GM23338 (cell line): ENCODE data around the gene CEBPB. TPM values are rescaled to one million over a fixed set of nuclear protein-coding genes. Genes with fewer than 3 reads are reported as not detected.

Experiments used
- ATAC-seq: fragments of 200-7000 bp; cut with Tn5 transposase; 3 replicates; pipeline ENCODE4 v1.9.1; 2020
- DNase-seq: peaks from one replicate; pipeline ENCODE4 v3.0.0-alpha.2; 2015; ENCODE audit warnings: low spot score
- H2AFZ ChIP-seq: fragments of 200-600 bp; sonication (generic); 2 replicates; pipeline ENCODE4 v1.8.0; 2016; ENCODE audit warnings: antibody characterized with exemption, mild to moderate bottlenecking, moderate library complexity
- H3F3A ChIP-seq: fragments of 200-600 bp; sonication (generic); replicated peaks from 2 replicates; pipeline ENCODE4 v1.8.0; 2017; ENCODE audit warnings: antibody characterized with exemption, mixed run types, low read depth
- H3K27ac ChIP-seq: fragments of 200-600 bp; sonication (generic); 2 replicates; pipeline ENCODE4 v1.6.1; 2016; ENCODE audit warnings: low read depth
- H3K27me3 ChIP-seq: fragments of 200-600 bp; sonication (generic); 2 replicates; pipeline ENCODE4 v1.8.0; 2016; ENCODE audit warnings: mild to moderate bottlenecking, mixed run types, moderate library complexity; ENCODE audit not compliant: insufficient read depth
- H3K36me3 ChIP-seq: fragments of 200-600 bp; sonication (generic); 2 replicates; pipeline ENCODE4 v1.8.0; 2016; ENCODE audit warnings: mild to moderate bottlenecking; ENCODE audit not compliant: insufficient read depth
- H3K4me1 ChIP-seq: fragments of 200-600 bp; sonication (generic); 2 replicates; pipeline ENCODE4 v1.8.0; 2016; ENCODE audit warnings: mild to moderate bottlenecking, moderate library complexity; ENCODE audit not compliant: insufficient read depth
- H3K4me2 ChIP-seq: fragments of 200-600 bp; sonication (generic); 2 replicates; pipeline ENCODE4 v1.7.1; 2017; ENCODE audit warnings: mixed run types
- H3K4me3 ChIP-seq: fragments of 200-600 bp; sonication (generic); 2 replicates; pipeline ENCODE4 v1.6.1; 2016; ENCODE audit warnings: mixed run types
- H3K79me2 ChIP-seq: fragments of 200-600 bp; sonication (generic); replicated peaks from 2 replicates; pipeline ENCODE4 v1.8.0; 2017; ENCODE audit warnings: mild to moderate bottlenecking; ENCODE audit not compliant: insufficient read depth
- H3K9me2 ChIP-seq: fragments of 200-600 bp; sonication (generic); 2 replicates; pipeline ENCODE4 v1.8.0; 2017; ENCODE audit not compliant: insufficient read depth
- H4K20me1 ChIP-seq: fragments of 200-600 bp; sonication (generic); replicated peaks from 2 replicates; pipeline ENCODE4 v1.8.0; 2017; ENCODE audit warnings: mild to moderate bottlenecking; ENCODE audit not compliant: insufficient read depth
- H3K27ac Mint-ChIP-seq: 2 replicates; pipeline ENCODE4 v1.8.0; 2020; ENCODE audit warnings: inconsistent platforms, mild to moderate bottlenecking, moderate library complexity, mixed read lengths
- H3K27me3 Mint-ChIP-seq: 3 replicates; pipeline ENCODE4 v1.8.0; 2022; ENCODE audit warnings: low read depth, mild to moderate bottlenecking, moderate library complexity, mixed read lengths, inconsistent platforms; ENCODE audit not compliant: insufficient read depth, poor library complexity
- H3K36me3 Mint-ChIP-seq: 3 replicates; pipeline ENCODE4 v1.8.0; 2021; ENCODE audit warnings: low read depth, mild to moderate bottlenecking, inconsistent platforms, moderate library complexity, mixed read lengths
- H3K4me1 Mint-ChIP-seq: 3 replicates; pipeline ENCODE4 v1.8.0; 2020; ENCODE audit warnings: mild to moderate bottlenecking, inconsistent platforms, mixed read lengths
- H3K4me3 Mint-ChIP-seq: 3 replicates; pipeline ENCODE4 v1.8.0; 2021; ENCODE audit warnings: moderate library complexity, mild to moderate bottlenecking, inconsistent platforms, mixed read lengths
- H3K9me3 Mint-ChIP-seq: 3 replicates; pipeline ENCODE4 v1.8.0; 2020; ENCODE audit warnings: moderate library complexity, mild to moderate bottlenecking, inconsistent platforms, mixed read lengths
- CREB1 ChIP-seq: fragments of 250-450 bp; sonication (Bioruptor Pico); IDR thresholded peaks from 2 replicates; pipeline ENCODE4 v1.5.0; 2020; ENCODE audit warnings: low read depth, mild to moderate bottlenecking, moderate library complexity
- EZH2 ChIP-seq: fragments of 200-600 bp; sonication (generic); IDR thresholded peaks from one replicate; pipeline ENCODE4 v1.8.0; 2017; ENCODE audit warnings: antibody characterized with exemption, mild to moderate bottlenecking, low read depth; ENCODE audit not compliant: unreplicated experiment
- EZH2phosphoT487 ChIP-seq: fragments of 200-600 bp; sonication (generic); IDR thresholded peaks from one replicate; pipeline ENCODE4 v1.8.1; 2018; ENCODE audit warnings: antibody characterized with exemption; ENCODE audit not compliant: unreplicated experiment
- NANOG ChIP-seq: IDR thresholded peaks from 2 replicates; pipeline ENCODE4 v1.6.1; 2016; ENCODE audit warnings: antibody characterized with exemption, borderline replicate concordance
- POLR2AphosphoS5 ChIP-seq: IDR thresholded peaks from 2 replicates; pipeline ENCODE4 v1.6.1; 2016; ENCODE audit warnings: antibody characterized with exemption, low read depth
- STAT1 ChIP-seq: IDR thresholded peaks from one replicate; pipeline ENCODE4 v1.6.1; 2016; ENCODE audit warnings: antibody characterized with exemption; ENCODE audit not compliant: unreplicated experiment
- ZNF114 ChIP-seq: fragments of 250-450 bp; sonication (Bioruptor Pico); IDR thresholded peaks from 2 replicates; pipeline ENCODE4 v1.5.0; 2020; ENCODE audit warnings: mild to moderate bottlenecking, moderate library complexity
- polyA plus RNA-seq: library from polyadenylated mRNA; unstranded; fragments of >200 nt; fragmentation: Nextera tagmentation; extraction: Ambion mirVana; gene quantifications from 2 replicates; pipeline ENCODE4 v1.2.1, GENCODE V29; 2016
- total RNA-seq: library from RNA; depleted of rRNA; stranded (reverse); fragments of >200 nt; shearing (Covaris generic); gene quantifications from 2 replicates; pipeline ENCODE4 v1.2.3, GENCODE V29; 2014
- TF ChIP-seq, protein P1 (sequence below), 2 experiments: fragments of 200-600 bp in 1 of 2; sonication (generic) in 1 of 2; conservative IDR thresholded peaks; 2 replicates each; pipeline versions ENCODE4 v1.5.1 to v1.6.1; 2016 to 2017; ENCODE audit warnings: antibody characterized with exemption in 2 of 2, low read depth in 2 of 2, mild to moderate bottlenecking in 2 of 2, moderate library complexity in 1 of 2
- TF ChIP-seq, protein P2 (sequence below): IDR thresholded peaks from 2 replicates; pipeline ENCODE4 v1.6.1; 2016; ENCODE audit warnings: antibody characterized with exemption
- TF ChIP-seq, protein P3 (sequence below): IDR thresholded peaks from one replicate; pipeline ENCODE4 v1.6.1; 2018; ENCODE audit warnings: antibody characterized with exemption; ENCODE audit not compliant: unreplicated experiment

CEBPB gene
- total and polyA plus RNA-seq, 2 experiments from 2014 or later: 20.6 to 25.4 TPM

DNA sequence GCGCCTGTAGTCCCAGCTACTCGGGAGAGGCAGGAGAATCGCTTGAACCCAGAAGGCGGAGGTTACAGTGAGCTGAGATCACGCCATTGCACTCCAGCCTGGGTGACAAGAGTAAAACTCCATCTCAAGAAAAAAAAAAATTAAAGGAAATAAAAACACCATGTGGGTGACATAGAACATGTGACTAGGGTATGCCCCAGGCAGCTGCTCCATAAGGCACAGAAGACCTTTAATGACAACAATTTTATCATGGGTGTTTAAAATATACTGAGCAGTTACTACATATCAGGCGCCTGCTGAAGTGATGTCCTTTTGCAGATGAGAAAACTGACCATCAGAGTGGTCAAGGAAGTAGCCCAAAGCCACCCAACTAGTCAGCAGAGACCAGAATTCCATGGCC, 45.1 kb upstream of the CEBPB start (continued):
- TF ChIP-seq EZH2phosphoT487 (no peak), POLR2AphosphoS5 (no peak), CREB1 (CRISPR knock-in tag) (no peak), ZNF114 (no peak), EZH2 (no peak), NANOG (no peak)
- TF ChIP-seq, protein P1, sequence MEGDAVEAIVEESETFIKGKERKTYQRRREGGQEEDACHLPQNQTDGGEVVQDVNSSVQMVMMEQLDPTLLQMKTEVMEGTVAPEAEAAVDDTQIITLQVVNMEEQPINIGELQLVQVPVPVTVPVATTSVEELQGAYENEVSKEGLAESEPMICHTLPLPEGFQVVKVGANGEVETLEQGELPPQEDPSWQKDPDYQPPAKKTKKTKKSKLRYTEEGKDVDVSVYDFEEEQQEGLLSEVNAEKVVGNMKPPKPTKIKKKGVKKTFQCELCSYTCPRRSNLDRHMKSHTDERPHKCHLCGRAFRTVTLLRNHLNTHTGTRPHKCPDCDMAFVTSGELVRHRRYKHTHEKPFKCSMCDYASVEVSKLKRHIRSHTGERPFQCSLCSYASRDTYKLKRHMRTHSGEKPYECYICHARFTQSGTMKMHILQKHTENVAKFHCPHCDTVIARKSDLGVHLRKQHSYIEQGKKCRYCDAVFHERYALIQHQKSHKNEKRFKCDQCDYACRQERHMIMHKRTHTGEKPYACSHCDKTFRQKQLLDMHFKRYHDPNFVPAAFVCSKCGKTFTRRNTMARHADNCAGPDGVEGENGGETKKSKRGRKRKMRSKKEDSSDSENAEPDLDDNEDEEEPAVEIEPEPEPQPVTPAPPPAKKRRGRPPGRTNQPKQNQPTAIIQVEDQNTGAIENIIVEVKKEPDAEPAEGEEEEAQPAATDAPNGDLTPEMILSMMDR (conservative IDR thresholded peaks at IDR 0.05; ENCODE audit: low read depth in 2 of 2): no peak
- TF ChIP-seq, protein P2, sequence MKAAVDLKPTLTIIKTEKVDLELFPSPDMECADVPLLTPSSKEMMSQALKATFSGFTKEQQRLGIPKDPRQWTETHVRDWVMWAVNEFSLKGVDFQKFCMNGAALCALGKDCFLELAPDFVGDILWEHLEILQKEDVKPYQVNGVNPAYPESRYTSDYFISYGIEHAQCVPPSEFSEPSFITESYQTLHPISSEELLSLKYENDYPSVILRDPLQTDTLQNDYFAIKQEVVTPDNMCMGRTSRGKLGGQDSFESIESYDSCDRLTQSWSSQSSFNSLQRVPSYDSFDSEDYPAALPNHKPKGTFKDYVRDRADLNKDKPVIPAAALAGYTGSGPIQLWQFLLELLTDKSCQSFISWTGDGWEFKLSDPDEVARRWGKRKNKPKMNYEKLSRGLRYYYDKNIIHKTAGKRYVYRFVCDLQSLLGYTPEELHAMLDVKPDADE: no peak
- TF ChIP-seq, protein P3, sequence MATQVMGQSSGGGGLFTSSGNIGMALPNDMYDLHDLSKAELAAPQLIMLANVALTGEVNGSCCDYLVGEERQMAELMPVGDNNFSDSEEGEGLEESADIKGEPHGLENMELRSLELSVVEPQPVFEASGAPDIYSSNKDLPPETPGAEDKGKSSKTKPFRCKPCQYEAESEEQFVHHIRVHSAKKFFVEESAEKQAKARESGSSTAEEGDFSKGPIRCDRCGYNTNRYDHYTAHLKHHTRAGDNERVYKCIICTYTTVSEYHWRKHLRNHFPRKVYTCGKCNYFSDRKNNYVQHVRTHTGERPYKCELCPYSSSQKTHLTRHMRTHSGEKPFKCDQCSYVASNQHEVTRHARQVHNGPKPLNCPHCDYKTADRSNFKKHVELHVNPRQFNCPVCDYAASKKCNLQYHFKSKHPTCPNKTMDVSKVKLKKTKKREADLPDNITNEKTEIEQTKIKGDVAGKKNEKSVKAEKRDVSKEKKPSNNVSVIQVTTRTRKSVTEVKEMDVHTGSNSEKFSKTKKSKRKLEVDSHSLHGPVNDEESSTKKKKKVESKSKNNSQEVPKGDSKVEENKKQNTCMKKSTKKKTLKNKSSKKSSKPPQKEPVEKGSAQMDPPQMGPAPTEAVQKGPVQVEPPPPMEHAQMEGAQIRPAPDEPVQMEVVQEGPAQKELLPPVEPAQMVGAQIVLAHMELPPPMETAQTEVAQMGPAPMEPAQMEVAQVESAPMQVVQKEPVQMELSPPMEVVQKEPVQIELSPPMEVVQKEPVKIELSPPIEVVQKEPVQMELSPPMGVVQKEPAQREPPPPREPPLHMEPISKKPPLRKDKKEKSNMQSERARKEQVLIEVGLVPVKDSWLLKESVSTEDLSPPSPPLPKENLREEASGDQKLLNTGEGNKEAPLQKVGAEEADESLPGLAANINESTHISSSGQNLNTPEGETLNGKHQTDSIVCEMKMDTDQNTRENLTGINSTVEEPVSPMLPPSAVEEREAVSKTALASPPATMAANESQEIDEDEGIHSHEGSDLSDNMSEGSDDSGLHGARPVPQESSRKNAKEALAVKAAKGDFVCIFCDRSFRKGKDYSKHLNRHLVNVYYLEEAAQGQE: no peak

DNA sequence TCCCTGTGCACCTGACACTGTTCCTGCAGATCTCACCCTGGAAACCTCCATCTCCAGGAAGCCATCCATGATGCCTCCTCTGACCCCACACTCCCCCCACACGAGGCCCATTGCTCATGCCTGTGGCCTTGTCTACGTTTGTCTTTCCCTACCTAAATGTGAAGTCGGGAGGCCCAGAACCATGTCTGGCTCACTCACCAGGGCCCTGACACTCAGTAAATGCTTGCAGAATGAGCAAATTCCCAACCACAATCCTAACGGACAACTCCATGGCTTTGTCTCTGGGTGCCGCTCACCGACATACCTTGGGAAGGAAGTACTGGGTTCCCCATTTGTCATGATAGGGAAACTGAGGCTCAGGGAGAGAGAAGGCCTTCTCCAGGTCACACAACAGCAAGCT, 44.4 kb upstream of the CEBPB start:
- Mint-ChIP-seq H3K27ac (peak overlapping the region; percentile 86), H3K4me1 (peaks cover 59% of the 10 kb centered on the region), H3K27me3 (peaks cover 13% of the 10 kb centered on the region), H3K9me3 (no peaks in the 10 kb centered on the region), H3K36me3 (peaks cover 45% of the 10 kb centered on the region), H3K4me3 (no peak overlapping the region)
- H3K27me3 ChIP-seq: no peaks in the 10 kb centered on the region
- H4K20me1 ChIP-seq: peaks cover 22% of the 10 kb centered on the region
- peaks cover 11% of the 10 kb centered on the region; the same call in 1 of the 2 replicates for H3F3A ChIP-seq
- H3K4me3 ChIP-seq: no peak overlapping the region
- H2AFZ ChIP-seq: no peak overlapping the region
- ATAC-seq (no peak), DNase-seq (no peak)
- no peak for TF ChIP-seq STAT1
- TF ChIP-seq POLR2AphosphoS5: no peak
- TF ChIP-seq NANOG: no peak
- H3K36me3 ChIP-seq: peaks cover 5% of the 10 kb centered on the region; the same call in 1 of the 2 replicates
- H3K27ac ChIP-seq: no peak overlapping the region; the same call in 1 of the 2 replicates
- peaks cover 37% of the 10 kb centered on the region for H3K4me1 ChIP-seq
- peak overlapping the region; percentile 35; the same call in 1 of the 2 replicates for H3K4me2 ChIP-seq
- peaks cover 53% of the 10 kb centered on the region for H3K79me2 ChIP-seq
- no peaks in the 10 kb centered on the region for H3K9me2 ChIP-seq
